Measurements from ENCODE around the gene FCAR.
"Not testable (repeated sequence)": the region's sequence is repeated elsewhere in the genome, so short reads cannot be mapped to it uniquely, and the experiment has no call there.

The FCAR gene

DNA sequence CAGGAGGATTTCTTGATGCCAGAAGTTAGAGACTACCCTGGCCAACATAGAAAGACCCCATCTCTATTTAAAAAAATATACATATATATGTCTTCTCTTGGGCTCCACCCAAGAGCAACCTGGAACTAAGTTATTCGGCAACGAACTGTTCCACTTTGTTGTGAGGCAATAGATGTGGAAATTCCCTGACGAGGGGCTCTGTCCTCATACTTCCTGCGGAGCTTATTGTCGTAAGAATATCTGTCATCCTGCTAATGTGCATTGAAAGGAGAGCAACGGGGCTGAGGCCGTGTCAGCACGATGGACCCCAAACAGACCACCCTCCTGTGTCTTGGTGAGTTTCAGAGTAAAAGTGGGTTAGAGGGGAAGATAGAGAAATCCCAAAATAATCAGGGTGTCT, at the start of gene FCAR:
FCAR (plus strand) TSS at position 246 of the 400 bp plus-strand sequence; CDS start at position 301, 55 bp downstream.
- no peak for DNase-seq

DNA sequence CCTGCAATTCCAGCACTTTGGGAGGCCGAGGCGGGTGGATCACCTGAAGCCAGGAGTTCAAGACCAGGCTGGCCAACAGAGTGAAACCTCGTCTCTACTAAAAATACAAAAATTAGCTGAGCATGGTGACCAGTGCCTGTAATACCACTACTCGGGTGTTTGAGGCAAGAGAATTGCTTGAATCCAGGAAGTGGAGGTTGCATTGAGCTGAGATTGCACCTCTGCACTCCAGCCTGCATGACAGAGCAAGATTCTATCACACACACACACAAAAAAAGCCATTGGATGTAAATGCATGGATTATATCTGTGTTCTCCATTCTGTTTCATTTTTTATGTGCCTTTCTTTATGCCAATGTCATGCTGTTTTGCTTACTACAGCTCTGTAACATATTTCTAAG, 49.6 kb upstream of the FCAR start:
- not testable (repeated sequence) for DNase-seq

DNA sequence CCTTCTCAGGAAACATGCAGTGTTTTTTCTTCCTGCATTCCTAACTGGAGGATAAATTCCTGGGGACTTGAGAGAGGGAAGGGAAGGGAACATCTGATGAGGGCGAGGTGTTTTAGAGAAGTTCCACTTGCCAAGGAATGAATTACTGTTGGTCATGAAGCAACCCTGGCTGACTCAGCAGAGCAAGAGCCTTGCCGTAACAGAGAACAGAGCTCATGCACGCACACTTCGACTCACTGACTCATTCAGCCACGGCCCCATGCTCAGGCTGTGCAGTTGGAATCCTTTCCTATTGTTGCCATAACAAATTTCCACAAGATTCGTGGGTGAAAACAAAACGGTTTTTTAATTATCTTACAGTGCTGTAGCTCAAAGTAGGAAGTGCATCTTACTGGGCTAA, 48.7 kb upstream of the FCAR start:
- DNase-seq: not testable (repeated sequence)

DNA sequence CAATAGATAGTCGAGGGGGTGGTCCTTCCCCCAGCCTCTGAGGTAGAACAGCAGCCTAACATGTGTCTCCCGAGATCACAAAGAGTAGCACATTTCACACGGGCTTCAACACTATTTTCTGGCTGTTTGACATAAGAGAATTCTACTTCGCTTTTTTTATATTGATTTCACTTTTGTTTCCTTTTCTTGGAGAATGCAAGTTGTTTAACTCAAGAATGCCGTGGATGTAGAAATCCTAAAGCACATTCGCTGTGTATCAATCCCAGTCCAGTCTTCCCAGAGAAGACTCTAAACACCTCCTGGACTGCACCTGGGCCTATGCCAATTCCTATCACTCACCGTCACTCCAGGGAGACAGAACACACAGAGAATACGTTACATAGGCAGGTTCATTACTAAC, 46.0 kb upstream of the FCAR start:
- not testable (repeated sequence) for DNase-seq

DNA sequence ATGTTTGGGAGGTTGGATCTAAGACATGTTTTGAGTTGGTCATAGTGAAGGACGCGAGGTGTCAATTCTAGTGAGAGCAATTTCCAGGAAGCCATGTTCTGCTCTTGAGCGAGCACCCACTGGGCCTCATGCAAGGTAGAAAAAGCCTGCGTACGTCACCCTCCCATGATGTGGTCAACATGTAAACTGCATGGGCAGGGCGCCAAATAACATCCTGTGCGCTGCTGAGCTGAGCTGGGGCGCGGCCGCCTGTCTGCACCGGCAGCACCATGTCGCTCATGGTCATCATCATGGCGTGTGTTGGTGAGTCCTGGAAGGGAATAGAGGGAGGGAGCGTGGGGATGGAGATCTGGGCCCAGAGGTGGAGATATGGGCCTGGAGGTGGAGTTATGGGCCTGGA, 41.5 kb upstream of the FCAR start, which contains the start of gene KIR2DS4:
KIR2DS4 (plus strand) TSS at position 181 of the 400 bp plus-strand sequence.
- DNase-seq: not testable (repeated sequence)

DNA sequence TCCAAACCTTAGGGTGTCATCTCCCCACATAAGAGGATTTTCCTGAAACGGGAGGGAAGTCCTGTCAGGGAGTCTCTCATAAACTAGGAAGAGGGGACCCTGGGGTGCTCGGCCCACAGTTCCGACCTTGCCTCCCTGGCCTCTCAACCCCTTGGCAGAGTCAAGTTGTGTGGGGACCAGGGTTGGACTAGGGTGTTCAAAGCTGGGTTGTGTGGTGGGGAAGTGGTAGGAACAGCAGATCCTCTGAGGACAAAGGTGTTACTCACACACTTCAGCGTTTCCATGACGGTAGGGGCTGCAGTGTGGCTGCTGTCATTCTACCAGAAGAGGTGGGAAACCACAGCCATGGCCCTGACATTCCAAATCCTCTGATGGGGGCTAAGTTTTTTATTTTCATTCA, 38.9 kb upstream of the FCAR start:
- not testable (repeated sequence) for DNase-seq

DNA sequence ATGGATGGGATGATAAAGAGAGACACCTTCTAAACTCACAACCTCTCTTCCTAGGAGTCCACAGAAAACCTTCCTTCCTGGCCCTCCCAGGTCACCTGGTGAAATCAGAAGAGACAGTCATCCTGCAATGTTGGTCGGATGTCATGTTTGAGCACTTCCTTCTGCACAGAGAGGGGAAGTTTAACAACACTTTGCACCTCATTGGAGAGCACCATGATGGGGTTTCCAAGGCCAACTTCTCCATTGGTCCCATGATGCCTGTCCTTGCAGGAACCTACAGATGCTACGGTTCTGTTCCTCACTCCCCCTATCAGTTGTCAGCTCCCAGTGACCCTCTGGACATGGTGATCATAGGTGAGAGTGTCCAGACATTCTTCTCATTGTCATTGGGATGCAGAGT, 36.5 kb upstream of the FCAR start:
- DNase-seq: not testable (repeated sequence)

DNA sequence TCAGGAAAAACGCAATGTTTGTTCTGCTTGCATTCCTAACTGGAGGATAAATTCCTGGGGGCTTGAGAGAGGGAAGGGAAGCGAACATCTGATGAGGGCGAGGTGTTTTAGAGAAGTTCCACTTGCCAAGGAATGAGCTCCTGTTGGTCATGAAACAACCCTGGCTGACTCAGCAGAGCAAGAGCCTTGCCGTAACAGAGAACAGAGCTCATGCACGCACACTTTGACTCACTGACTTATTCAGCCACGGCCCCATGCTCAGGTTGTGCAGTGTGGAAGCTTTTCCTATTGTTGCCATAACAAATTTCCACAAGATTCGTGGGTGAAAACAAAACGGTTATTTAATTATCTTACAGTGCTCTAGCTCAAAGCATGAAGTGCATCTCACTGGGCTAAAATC, 30.9 kb upstream of the FCAR start:
- DNase-seq: not testable (repeated sequence)

DNA sequence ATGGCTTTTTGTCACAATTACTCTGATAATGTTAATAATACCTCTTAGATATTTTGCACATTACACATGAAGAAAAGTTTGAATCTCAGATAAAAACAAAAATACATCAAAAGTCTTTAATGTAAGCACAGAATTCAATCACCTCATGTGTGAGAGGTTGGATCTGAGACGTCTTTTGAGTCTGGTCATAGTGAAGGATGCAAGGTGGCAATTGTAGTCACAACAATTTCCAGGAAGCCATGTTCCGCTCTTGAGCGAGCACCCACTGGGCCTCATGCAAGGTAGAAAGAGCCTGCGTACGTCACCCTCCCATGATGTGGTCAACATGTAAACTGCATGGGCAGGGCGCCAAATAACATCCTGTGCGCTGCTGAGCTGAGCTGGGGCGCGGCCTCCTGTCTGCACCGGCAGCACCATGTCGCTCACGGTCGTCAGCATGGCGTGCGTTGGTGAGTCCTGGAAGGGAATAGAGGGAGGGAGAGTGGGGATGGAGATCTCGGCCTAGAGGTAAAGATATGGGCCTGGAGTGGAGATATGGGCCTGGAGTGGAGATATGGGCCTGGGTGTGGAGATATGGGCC, 23.9 kb upstream of the FCAR start, which contains the start of gene KIR3DL2:
KIR3DL2 (plus strand) TSS at position 383 of the 580 bp plus-strand sequence; CDS start at position 416, 33 bp downstream.
- not testable (repeated sequence) for DNase-seq

DNA sequence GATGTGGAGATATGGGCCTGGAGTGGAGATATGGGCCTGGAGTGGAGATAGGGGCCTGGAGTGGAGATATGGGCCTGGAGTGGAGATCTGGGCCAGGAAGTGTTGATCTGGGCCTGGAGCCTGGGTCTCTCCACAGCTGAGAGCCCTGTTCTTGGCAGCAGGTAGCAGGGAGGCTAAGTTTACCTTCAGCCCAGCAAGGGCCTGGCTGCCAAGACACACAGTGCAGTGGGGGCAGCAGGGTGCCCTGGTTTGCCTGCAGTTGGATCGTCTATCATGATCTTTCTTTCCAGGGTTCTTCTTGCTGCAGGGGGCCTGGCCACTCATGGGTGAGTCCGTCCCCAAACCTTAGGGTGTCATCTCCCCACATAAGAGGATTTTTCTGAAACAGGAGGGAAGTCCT, 23.1 kb upstream of the FCAR start:
- no peak for DNase-seq

DNA sequence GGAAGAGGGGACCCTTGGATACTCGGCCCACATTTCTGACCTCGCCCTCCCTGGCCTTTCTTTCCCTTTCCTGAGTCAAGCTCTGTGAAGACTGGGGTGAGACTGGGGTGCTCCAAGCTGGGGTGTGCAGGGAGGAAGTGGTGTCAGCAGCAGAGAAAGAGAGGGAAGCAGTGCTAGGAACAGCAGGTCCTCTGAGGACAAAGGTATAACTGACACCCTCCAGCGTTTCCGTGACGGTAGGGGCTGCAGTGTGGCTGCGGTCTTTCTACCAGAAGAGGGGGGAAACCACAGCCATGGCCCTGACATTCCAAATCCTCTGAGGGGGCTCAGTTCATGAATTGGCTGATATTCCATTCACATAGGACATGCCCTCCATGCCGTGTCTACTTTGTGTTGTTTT, 22.7 kb upstream of the FCAR start:
- DNase-seq: no peak

DNA sequence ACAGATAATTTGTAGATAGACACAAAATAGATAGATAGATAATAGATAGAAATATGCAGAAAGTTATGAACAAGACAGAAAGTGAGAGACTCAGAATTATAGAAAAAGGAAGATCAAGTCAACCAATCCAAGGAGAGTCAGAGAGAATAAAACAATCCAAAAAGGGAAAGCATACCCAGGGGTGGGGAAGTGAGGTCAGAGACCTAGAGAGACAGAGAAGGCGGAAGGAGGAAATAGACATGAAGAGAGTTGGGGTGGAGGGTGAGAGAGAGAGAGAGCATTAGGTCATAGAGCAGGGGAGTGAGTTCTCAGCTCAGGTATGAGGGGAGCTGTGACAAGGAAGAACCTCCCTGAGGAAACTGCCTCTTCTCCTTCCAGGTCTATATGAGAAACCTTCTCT, 18.8 kb upstream of the FCAR start:
- not testable (repeated sequence) for DNase-seq

DNA sequence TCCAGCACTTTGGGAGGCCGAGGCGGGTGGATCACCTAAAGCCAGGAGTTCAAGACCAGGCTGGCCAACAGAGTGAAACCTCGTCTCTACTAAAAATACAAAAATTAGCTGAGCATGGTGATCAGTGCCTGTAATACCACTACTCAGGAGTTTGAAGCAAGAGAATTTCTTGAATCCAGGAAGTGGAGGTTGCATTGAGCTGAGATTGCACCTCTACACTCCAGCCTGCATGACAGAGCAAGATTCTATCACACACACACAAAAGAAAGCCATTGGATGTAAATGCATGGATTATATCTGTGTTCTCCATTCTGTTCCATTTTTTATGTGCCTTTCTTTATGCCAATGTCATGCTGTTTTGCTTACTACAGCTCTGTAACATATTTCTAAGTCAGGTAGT, 15.6 kb upstream of the FCAR start:
- not testable (repeated sequence) for DNase-seq

DNA sequence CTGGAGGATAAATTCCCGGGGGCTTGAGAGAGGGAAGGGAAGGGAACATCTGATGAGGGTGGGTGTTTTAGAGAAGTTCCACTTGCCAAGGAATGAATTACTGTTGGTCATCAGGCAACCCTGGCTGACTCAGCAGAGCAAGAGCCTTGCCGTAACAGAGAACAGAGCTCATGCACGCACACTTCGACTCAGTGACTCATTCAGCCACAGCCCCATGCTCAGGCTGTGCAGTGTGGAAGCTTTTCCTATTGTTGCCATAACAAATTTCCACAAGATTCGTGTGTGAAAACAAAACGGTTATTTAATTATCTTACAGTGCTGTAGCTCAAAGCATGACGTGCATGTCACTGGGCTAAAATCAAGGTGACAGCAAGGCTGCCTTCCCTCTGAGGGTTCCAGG, 14.6 kb upstream of the FCAR start:
- not testable (repeated sequence) for DNase-seq

DNA sequence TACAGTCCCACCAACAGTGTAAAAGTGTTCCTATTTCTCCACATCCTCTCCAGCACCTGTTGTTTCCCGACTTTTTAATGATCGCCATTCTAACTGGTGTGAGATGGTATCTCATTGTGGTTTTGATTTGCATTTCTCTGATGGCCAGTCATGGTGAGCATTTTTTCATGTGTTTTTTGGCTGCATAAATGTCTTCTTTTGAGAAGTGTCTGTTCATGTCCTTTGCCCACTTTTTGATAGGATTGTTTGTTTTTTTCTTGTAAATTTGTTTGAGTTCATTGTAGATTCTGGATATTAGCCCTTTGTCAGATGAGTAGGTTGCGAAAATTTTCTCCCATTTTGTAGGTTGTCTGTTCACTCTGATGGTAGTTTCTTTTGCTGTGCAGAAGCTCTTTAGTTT, 10.6 kb upstream of the FCAR start:
- DNase-seq: not testable (repeated sequence)

DNA sequence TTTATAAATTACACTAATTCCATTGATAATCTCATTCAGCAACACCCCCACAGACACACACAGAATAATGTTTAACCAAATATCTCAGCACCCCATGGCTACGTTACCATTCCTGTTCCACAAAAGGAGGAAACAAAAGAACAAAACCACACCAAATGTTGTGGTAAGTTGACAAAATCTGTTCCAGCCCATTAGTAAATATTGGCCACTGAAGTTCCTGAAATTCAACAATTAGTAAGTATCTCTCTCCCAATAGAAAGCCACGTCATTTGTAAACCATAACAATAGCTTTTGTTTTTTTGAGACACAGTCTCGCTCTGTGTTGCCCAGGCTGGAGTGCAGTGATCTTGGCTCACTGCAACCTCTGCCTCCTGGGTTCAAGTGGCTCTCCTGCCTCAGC, 2.3 kb upstream of the FCAR start:
- DNase-seq: no peak

DNA sequence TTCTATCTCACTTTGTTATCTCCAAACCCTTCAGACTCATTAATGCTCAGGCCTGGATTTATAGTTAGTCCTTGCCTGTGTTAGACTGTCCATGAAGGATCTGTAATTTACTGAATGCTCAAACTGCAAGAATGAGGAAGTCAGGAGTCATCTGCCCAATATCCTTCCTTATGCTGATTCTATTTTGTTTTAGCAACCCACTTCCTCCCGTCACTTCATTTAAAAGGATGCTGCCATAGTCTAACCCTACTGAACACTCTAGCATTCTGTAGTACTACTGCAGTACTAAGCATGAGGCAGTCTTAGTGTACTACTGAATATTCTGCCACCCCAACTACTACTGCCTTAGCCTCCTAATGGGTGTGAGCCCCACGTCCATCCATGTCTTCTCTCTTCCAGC, 1.5 kb downstream of the FCAR start:
- no peak for DNase-seq

DNA sequence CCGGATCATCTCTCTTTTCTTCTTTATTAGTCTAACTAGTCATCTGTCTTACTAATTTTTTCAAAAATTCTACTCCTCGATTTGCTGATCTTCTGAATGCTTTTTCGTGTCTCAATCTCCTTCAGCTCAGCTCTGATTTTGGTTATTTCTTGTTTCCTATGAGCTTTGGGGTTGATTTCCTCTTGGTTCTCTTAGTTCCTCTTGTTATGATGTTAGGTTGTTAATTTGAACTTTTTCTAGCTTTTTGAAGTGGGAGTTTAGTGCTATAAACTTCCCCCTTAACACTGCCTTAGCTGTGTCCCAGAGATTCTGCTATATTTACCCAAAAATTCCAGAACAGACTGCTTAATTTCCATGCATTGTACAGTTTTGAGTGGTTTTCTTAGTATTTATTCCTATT, 3.4 kb downstream of the FCAR start:
- no peak for DNase-seq

DNA sequence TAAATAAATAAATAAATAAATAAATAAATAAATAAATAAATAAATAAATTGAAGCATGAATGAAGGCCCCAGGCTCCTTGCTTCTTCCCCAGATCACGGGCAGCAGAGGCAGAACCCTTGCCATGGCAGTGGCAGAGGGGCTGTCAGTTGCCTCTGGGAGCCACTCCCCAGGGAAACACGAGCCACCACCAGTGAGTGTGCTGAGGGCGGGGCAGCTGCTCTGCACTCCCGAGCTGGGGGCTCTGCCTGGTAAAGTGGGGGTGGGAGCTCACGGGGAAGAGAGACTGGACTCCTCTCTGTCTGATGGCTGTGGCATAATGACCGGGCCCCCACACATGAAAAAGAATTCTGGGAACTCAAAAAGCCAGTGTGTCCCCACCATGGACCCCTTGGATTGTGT, 7.8 kb downstream of the FCAR start:
- no peak for DNase-seq

DNA sequence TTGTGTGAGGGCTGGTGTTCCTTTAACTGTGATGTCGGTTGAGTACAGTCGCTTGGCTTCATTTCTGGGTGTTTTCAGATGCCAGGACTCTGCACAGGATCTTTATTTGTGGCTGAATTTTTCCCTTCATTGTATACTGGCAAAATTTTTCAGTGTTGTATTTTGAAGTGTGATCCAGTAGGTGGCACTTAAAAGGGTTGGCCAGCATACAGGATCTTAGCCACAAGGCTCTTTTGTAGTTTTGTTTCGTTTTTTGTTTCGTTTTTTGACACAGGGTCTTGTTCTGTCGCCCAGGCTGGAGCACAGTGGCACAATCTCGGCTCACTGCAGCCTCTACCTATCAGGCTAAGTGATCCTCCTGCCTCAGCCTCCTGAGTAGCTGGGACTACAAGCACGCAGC, 8.7 kb downstream of the FCAR start:
- DNase-seq: no peak

DNA sequence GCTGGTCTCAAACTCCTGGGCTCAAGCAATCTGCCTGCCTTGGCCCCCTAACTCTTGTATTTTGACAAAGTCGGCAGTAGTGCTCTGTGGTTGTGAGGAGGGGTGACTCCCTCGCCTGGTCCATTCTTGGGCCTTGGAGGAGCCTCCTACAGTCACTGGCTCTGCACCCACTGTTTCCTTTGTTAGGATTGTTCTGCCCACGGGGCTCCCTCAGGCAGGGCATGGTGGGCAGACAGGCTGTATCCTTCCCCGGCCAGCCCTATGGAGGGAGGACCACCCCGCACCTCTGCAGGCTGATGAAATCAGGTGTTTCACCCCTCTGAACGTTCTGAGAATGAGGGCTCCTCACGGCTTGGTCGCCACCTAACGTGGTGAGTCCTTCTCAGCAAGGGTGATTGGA, 9.2 kb downstream of the FCAR start:
- no peak for DNase-seq

DNA sequence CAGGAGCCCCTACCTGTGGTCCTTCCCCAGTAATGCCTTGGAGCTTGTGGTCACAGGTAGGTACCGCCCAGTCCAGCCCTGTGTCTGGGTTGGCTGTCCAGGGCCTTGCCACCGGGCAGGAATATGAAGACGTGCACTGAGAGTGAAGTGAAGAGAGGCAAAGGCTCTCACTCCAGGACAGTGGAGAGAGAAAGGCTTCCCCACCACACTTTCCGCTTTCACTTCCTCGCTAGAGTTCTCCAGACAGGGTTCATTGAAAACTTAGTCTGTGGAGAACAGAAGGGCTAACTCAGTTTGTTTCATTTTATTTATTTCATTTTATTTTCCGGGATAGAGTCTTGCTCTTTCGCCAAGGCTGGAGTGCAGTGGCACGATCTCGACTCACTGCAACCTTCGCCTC, 14.2 kb downstream of the FCAR start:
- no peak for DNase-seq

DNA sequence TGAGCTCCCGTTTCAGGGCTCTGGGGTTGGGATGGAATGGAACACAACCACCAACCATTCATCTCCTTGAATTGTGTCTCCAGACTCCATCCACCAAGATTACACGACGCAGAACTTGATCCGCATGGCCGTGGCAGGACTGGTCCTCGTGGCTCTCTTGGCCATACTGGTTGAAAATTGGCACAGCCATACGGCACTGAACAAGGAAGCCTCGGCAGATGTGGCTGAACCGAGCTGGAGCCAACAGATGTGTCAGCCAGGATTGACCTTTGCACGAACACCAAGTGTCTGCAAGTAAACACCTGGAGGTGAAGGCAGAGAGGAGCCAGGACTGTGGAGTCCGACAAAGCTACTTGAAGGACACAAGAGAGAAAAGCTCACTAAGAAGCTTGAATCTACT, 15.5 kb downstream of the FCAR start:
- no peak for DNase-seq

DNA sequence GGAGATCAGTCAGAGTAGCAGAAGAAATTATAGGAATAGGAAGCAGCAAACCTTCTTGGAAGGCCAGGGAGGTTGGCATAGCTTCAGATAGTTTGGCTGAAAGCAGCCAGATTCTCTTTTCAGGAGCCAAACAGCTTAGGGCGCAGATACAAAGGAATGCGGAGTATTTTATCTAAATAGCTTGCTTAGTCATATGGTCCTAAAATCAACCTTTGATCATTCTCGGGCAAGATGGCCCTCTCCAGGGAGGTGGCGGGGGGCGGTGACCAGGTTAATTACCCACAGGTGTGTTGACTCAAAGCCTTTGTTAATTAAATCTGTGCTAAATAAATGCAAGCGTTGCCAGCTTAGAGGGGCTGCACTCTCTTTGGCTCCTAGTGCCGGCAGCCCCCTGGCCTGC, 19.4 kb downstream of the FCAR start:
- no peak for DNase-seq

DNA sequence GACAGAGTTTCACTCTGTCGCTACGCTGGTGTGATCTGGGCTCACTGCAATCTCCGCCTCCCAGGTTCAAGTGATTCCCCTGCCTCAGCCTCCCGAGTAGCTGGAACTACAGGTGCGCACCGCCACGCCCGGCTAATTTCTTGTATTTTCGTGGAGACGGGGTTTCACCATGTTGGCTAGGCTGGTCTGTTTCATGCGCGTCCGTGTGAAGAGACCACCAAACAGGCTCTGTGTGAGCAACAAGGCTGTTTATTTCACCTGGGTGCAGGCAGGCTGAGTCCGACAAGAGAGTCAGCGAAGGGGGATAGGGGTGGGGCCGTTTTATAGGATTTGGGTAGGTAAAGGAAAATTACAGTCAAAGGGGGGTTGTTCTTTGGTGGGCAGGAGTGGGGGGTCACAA, 20.1 kb downstream of the FCAR start:
- DNase-seq: not testable (repeated sequence)

All from DMS79 treated with DMSO at 0.1 percent for 48 hours (cell line).